ENCODE results near the gene RPS19BP1. TPM values are rescaled to one million over a fixed set of nuclear protein-coding genes. Genes with fewer than 3 reads are reported as not detected.
A peak's percentile ranks its signal among the peaks of the same experiment; 100 is the strongest.

RPS19BP1 gene
- total RNA-seq, 1 experiment from 2014 or later = 80.4 TPM

DNA sequence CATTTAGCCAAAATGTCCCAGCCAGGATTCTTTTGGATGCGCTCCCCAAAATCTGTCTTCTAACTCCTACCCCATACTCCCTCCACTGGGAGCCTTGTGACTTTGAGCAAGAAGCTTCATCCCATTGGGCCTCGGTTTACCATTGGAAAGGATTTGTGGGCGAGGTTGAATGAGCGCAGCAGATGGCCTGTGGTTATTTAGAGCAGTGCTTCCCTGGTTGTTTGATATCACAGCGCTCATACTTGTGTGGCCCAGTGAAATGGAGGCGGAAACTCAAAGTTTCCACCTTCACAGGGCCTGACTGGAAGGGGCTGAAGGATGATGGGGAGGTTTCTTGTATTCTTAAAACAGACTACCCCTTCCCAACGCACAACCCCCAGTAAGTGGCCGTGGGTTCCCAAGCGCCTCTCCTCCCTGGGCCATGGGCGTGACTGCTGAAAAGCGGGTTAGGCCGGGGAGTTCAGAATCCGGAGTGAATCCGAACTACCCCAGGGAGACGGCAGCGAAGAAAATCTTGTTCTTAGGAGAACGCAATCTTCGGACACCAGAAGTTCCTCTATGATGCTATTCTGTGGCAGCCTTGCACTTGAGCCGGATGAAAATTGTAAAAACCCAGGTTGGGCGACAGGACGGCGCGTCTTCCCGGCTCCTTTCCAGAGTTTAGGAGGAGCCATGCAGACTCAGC lies 13.4 kb downstream of the RPS19BP1 start:
- intact Hi-C loops (cut with micrococcal nuclease) = no loop called here
- no peaks in the 10 kb centered on the region for H3K9me3 ChIP-seq (ENCODE audit: control insufficient read depth in 1 of 2, insufficient read depth in 1 of 2, low read depth in 1 of 2, low read length in 2 of 2)
- H3K4me1 ChIP-seq (ENCODE audit: control insufficient read depth in 1 of 2, insufficient read depth in 2 of 2, low read length in 2 of 2) = peaks cover 17 to 41% of the 10 kb centered on the region in 2 experiments
- TF ChIP-seq CBX3 (IDR thresholded peaks at IDR 0.05; ENCODE audit: low read depth) = no peak
- TF ChIP-seq POLR2A (IDR thresholded peaks at IDR 0.05; ENCODE audit: borderline replicate concordance, extremely low read depth, insufficient read depth, insufficient read length) = peak; percentile 57
- no peak for TF ChIP-seq CEBPB (IDR thresholded peaks at IDR 0.05; ENCODE audit: low read depth)
- TF ChIP-seq SRF (IDR thresholded peaks at IDR 0.05; ENCODE audit: low read depth) = no peak
- no peak for TF ChIP-seq RAD21 (IDR thresholded peaks at IDR 0.05; ENCODE audit: low read depth)
- TF ChIP-seq EZH2 (IDR thresholded peaks at IDR 0.05) = no peak
- TF ChIP-seq EZH2phosphoT487 (IDR thresholded peaks at IDR 0.05; ENCODE audit: borderline replicate concordance) = no peak
- no peak for TF ChIP-seq ZNF274 (IDR thresholded peaks at IDR 0.05; ENCODE audit: low read depth, low read length)
- TF ChIP-seq ZFX (IDR thresholded peaks at IDR 0.05) = no peak
- peak overlapping the region; percentile 75 for H3K4me2 ChIP-seq (ENCODE audit: low read length)
- H3K36me3 ChIP-seq (ENCODE audit: control insufficient read depth in 1 of 2, insufficient read depth in 2 of 2, low read length in 2 of 2) = peaks cover 35 to 58% of the 10 kb centered on the region in 2 experiments
- CTCF ChIA-PET = interaction anchor here (1.0 to 1.2 kb wide), 2 partner anchors 10 to 518 kb away, joined by 3 to 13 read pairs; no protein-coding TSS in a partner anchor
- H4K20me1 ChIP-seq (ENCODE audit: insufficient read depth) = peaks cover 22% of the 10 kb centered on the region; the same call in 1 of the 2 replicates
- no peaks in the 10 kb centered on the region for H3K27me3 ChIP-seq (ENCODE audit: insufficient read depth, low read length)
- no peaks in the 10 kb centered on the region for H3K9me2 ChIP-seq (ENCODE audit: insufficient read depth)
- POLR2A ChIA-PET = interaction anchor here (0.7 to 1.3 kb wide), 15 partner anchors 9 to 632 kb away, joined by 3 to 37 read pairs (median 5); partner anchors contain the start of genes MIEF1 and RPL3
- BruUV-seq (replicated peaks) = no TSS peak
- DNase-seq (ENCODE audit: low read depth, low spot score) (no peak), ATAC-seq (peak; percentile 16; the same call in 1 of the 2 replicates)
- peak overlapping the region; percentile 96 for H3K9ac ChIP-seq (ENCODE audit: low read length)
- RAD21 ChIA-PET (ENCODE audit: low non-redundant PET in 1 of 2, low total read pairs in 2 of 2, uncharacterized antibody in 2 of 2, unreplicated experiment in 2 of 2) = interaction anchor here (0.9 to 1.0 kb wide), 2 partner anchors 17 to 27 kb away, joined by 3 to 5 read pairs; partner anchors contain the start of gene MIEF1 (in 1 of the 2)
- H3K27ac ChIP-seq (ENCODE audit: low read depth, low read length) = peak overlapping the region; percentile 99
- H2AFZ ChIP-seq (ENCODE audit: low read depth, low read length, poor library complexity, severe bottlenecking) = no peak overlapping the region
- H3K79me2 ChIP-seq (ENCODE audit: insufficient read depth, low read length) = peaks cover 69% of the 10 kb centered on the region
- H3K4me3 ChIP-seq (replicated peaks in 1 of 2; ENCODE audit: low read depth in 1 of 2, low read length in 2 of 2) = peak overlapping the region; percentile 85 to 92
